ENCODE data around the gene DIPK1A.

DNA sequence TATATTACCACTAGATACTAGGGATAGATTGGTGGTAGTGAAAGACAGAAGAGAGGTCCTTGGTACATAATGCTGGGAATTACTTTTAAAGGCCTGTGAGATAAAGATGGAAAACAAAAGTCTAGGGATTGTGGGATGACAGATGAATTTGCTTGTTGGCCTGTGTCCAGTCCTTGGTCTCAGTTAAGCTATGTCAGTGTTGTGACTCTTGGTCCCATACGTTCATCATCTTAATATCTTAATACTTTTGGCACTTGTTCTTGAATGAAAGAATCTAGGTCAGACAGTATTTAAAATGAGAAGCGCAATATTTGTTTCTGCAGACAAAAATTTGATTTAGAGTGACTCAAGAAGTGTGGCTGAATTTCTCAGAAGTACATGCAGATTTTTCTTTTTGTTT lies 121.8 kb downstream of the DIPK1A start:
- TF ChIP-seq CTCF (IDR thresholded peaks at IDR 0.05) (no peak), POLR2A (IDR thresholded peaks at IDR 0.05) (no peak)
